K562 (cell line): ENCODE results near the gene STON2. TPM values are rescaled to one million over a fixed set of nuclear protein-coding genes. Genes with fewer than 3 reads are reported as not detected.

Experiments used
- ATAC-seq: fragments of 200-7000 bp; cut with Tn5 transposase; 3 replicates; pipeline ENCODE4 v1.9.1; 2020; ENCODE audit warnings: moderate library complexity
- BruUV-seq: library from RNA; stranded (reverse); fragments of 400-500 nt; replicated peaks from 2 replicates; lab custom pipeline; 2021; lab: Mats Ljungman, UMichigan
- CTCF ChIA-PET: fragments of 300-600 bp; formaldehyde crosslinking; extraction: SDS; loops from one replicate; lab custom pipeline; 2021; ENCODE audit warnings: low intra/inter-chr PET ratio; lab: Yijun Ruan, JAX
- POLR2A ChIA-PET: fragments of 300-600, 350-650 bp; sonication (Branson Sonifier 250); formaldehyde crosslinking; extraction: SDS; loops from one replicate; lab custom pipeline; 2021; ENCODE audit warnings: antibody characterized with exemption, inconsistent platforms; lab: Yijun Ruan, JAX
- DNase-seq, 4 experiments: peaks; one replicate each; pipeline versions ENCODE4 v3.0.0 to v3.0.0-alpha.2; 2011 to 2018; ENCODE audit warnings: low spot score in 3 of 4, mixed read lengths in 3 of 4; ENCODE audit errors: extremely low read depth in 1 of 4
- FAIRE-seq: peaks from 2 replicates; lab custom pipeline; 2011; peaks lifted over from hg19 to GRCh38; lab: Jason Lieb, UNC
- H2AFZ ChIP-seq: 2 replicates; pipeline ENCODE4 v1.6.0; 2011; ENCODE audit warnings: low read depth, low read length, control low read depth, inconsistent platforms
- H3K27ac ChIP-seq: fragments of 200-600 bp; 3 replicates; pipeline ENCODE4 v1.8.0; 2011; ENCODE audit warnings: low read depth, mild to moderate bottlenecking, control low read depth, inconsistent platforms, low read length, moderate library complexity, mixed read lengths; ENCODE audit errors: extremely low read depth
- H3K27me3 ChIP-seq, 2 experiments: fragments of 300-600 bp in 1 of 2; 2 replicates in 1 of 2; 3 replicates in 1 of 2; pipeline versions ENCODE4 v1.6.0 to v1.8.0; 2011; ENCODE audit warnings: inconsistent platforms in 2 of 2, low read length in 2 of 2, mild to moderate bottlenecking in 1 of 2, mixed read lengths in 1 of 2, moderate library complexity in 1 of 2; ENCODE audit not compliant: control insufficient read depth in 2 of 2, insufficient read depth in 2 of 2
- H3K36me3 ChIP-seq: fragments of 300-600 bp; 3 replicates; pipeline ENCODE4 v1.8.0; 2011; ENCODE audit warnings: mild to moderate bottlenecking, low read length, inconsistent platforms; ENCODE audit not compliant: control insufficient read depth, insufficient read depth
- H3K4me1 ChIP-seq, 2 experiments: fragments of 200-600 bp in 1 of 2; replicated peaks in 1 of 2; 2 replicates in 1 of 2; 3 replicates in 1 of 2; pipeline versions ENCODE4 v1.5.1 to v1.8.0; 2011; ENCODE audit warnings: inconsistent platforms in 2 of 2, low read length in 2 of 2, mild to moderate bottlenecking in 1 of 2, mixed read lengths in 1 of 2, moderate library complexity in 1 of 2; ENCODE audit not compliant: control insufficient read depth in 2 of 2, insufficient read depth in 2 of 2
- H3K4me2 ChIP-seq: 2 replicates; pipeline ENCODE4 v1.6.1; 2011; ENCODE audit warnings: low read length, control low read depth, inconsistent platforms, mixed read lengths; ENCODE audit not compliant: insufficient read depth
- H3K4me3 ChIP-seq: fragments of 200-600 bp; sonication (generic), shearing (Covaris generic); 2 replicates; pipeline ENCODE4 v1.5.1; 2016; ENCODE audit warnings: control low read depth, inconsistent platforms
- H3K79me2 ChIP-seq: fragments of 200-600 bp; 3 replicates; pipeline ENCODE4 v1.8.0; 2011; ENCODE audit warnings: low read length, inconsistent platforms; ENCODE audit not compliant: control insufficient read depth, insufficient read depth
- H3K9ac ChIP-seq, 2 experiments: 2 replicates each; pipeline versions ENCODE4 v1.6.0 to v1.6.1; 2011; ENCODE audit warnings: low read depth in 2 of 2, low read length in 2 of 2, control low read depth in 1 of 2, inconsistent platforms in 1 of 2, mild to moderate bottlenecking in 1 of 2, mixed read lengths in 1 of 2; ENCODE audit not compliant: insufficient read depth in 1 of 2
- H3K9me1 ChIP-seq: one replicate; pipeline ENCODE4 v1.6.0; 2011; ENCODE audit warnings: inconsistent platforms, mild to moderate bottlenecking, low read length, moderate library complexity; ENCODE audit not compliant: control insufficient read depth, insufficient read depth
- H3K9me3 ChIP-seq: replicated peaks from 2 replicates; pipeline ENCODE4 v1.5.1; 2011; ENCODE audit warnings: low read depth, low read length, inconsistent platforms; ENCODE audit not compliant: control insufficient read depth, insufficient read depth
- H4K20me1 ChIP-seq: replicated peaks from 2 replicates; pipeline ENCODE4 v1.6.1; 2011; ENCODE audit warnings: low read length, inconsistent platforms, mixed read lengths; ENCODE audit not compliant: control insufficient read depth, insufficient read depth
- BACH1 ChIP-seq: fragments of 200-800 bp; sonication (Bioruptor generic); IDR thresholded peaks from 2 replicates; pipeline ENCODE4 v1.6.1; 2016; ENCODE audit warnings: missing genetic modification characterization, missing compliant biosample characterization
- GATAD2A ChIP-seq: fragments of 450-650 bp; IDR thresholded peaks from 2 replicates; pipeline ENCODE4 v1.6.1; 2017
- MXI1 ChIP-seq: IDR thresholded peaks from 2 replicates; pipeline ENCODE4 v1.6.1; 2011; ENCODE audit warnings: low read depth, mild to moderate bottlenecking, improper control_type of control experiment, low read length
- NCOR1 ChIP-seq: fragments of 450-650 bp; IDR thresholded peaks from 2 replicates; pipeline ENCODE4 v1.6.1; 2016; ENCODE audit warnings: mild to moderate bottlenecking, moderate library complexity
- PCBP1 ChIP-seq: fragments of 200-400 bp; formaldehyde crosslinking; IDR thresholded peaks from 2 replicates; pipeline ENCODE4 v1.6.1; 2018; ENCODE audit warnings: mild to moderate bottlenecking, low read depth, low read length; ENCODE audit not compliant: poor library complexity, severe bottlenecking
- PCBP2 ChIP-seq: fragments of 200-400 bp; formaldehyde crosslinking; IDR thresholded peaks from 2 replicates; pipeline ENCODE4 v1.6.1; 2018; ENCODE audit warnings: low read length, low read depth, mild to moderate bottlenecking, moderate library complexity; ENCODE audit not compliant: poor library complexity, severe bottlenecking
- RBM17 ChIP-seq: fragments of 200-400 bp; formaldehyde crosslinking; IDR thresholded peaks from 2 replicates; pipeline ENCODE4 v1.6.1; 2017; ENCODE audit warnings: low read depth, mild to moderate bottlenecking, low read length, borderline replicate concordance
- TFAM ChIP-seq: fragments of 250-450 bp; sonication (Bioruptor Pico); conservative IDR thresholded peaks from 2 replicates; pipeline ENCODE4 v1.5.0; 2021; ENCODE audit warnings: mild to moderate bottlenecking, moderate library complexity
- ZNF780A ChIP-seq: fragments of 250-450 bp; sonication (Bioruptor Pico); IDR thresholded peaks from 2 replicates; pipeline ENCODE4 v1.5.0; 2021; ENCODE audit warnings: mild to moderate bottlenecking
- WGBS: fragments of 100-300 bp; shearing (Covaris generic); methylation state at CpG from one replicate; pipeline ENCODE4 v1.1.6; 2016; ENCODE audit warnings: low coverage, mixed read lengths; ENCODE audit not compliant: insufficient coverage; ENCODE audit errors: missing lambda C conversion rate; 5-methylcytosine and 5-hydroxymethylcytosine counted together
- in situ Hi-C: fragments of 300-500 bp; cut with MboI; formaldehyde crosslinking; loops from 4 replicates; pipeline ENCODE4 v1.15.0; 2018; ENCODE audit warnings: inconsistent platforms, mixed read lengths
- intact Hi-C: fragments of 100-400 bp; cut with micrococcal nuclease; formaldehyde crosslinking; loops from 2 replicates; pipeline ENCODE4 v1.14.2; 2022
- polyA plus RNA-seq, 8 experiments: library from polyadenylated mRNA; depleted of rRNA in 4 of 8; stranded (reverse) in 5 of 8; unstranded in 3 of 8; fragments of >200 nt; fragmentation: Nextera tagmentation in 2 of 8; fragmentation: Illumina TruSeq in 1 of 8; extraction: Ambion mirVana in 2 of 8; extraction: Trizol in 1 of 8; gene quantifications; 2 replicates each; pipeline versions ENCODE4 v1.2.1 to v1.2.3, GENCODE V29; 2011 to 2014; ENCODE audit warnings: inconsistent platforms in 1 of 8, missing spikeins in 1 of 8
- total RNA-seq, 7 experiments: library from RNA; depleted of rRNA in 6 of 7; stranded (reverse); fragments of >200 nt in 6 of 7; fragmentation: Illumina TruSeq in 2 of 7; extraction: Trizol in 2 of 7; gene quantifications; 2 replicates each; pipeline versions ENCODE4 v1.2.1 to v1.2.3, GENCODE V29; 2011 to 2021; ENCODE audit warnings: low replicate concordance in 1 of 7
- TF ChIP-seq, protein P1 (sequence below): fragments of 450-650 bp; formaldehyde crosslinking; IDR thresholded peaks from 2 replicates; pipeline ENCODE4 v1.4.0; 2022; ENCODE audit warnings: missing genetic modification characterization

STON2 gene
- total and polyA plus RNA-seq, 9 of the 15 experiments (the other 6 are each of a cell fraction or from before 2014, with no cell fraction given), result 7.8 to 99.3 (median 53.5) TPM

DNA sequence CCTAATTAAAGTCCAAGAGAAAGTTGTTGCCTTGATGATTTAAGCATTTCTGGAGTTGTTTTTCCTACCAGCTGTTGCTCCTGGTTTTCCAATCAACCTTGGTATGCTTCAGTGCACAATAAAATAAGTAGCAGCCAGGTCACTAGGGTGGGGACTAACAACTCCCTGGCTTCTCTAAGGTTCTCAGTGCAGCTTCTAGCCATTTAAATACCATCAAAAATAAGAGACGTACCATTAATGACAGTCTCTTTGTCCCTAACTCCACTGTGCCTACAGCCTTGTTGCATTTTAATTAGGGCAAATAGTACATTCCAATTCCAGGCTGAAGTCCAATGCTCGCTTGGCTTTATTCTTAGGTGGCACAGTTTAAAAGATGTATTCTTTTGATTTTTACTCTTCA, 11.8 kb downstream of the STON2 start:
- intact Hi-C loops, result no loop called here
- in situ Hi-C loops, result no loop called here
- Histone ChIP-seq H3K9me3 (no peaks in the 10 kb centered on the region), H3K9me1 (no peaks in the 10 kb centered on the region), H3K4me1 (no peaks in the 10 kb centered on the region), H3K4me2 (no peak overlapping the region), H3K4me3 (no peak overlapping the region), H3K79me2 (no peaks in the 10 kb centered on the region; the same call in 2 of the 3 replicates), H2AFZ (no peak overlapping the region), H4K20me1 (no peaks in the 10 kb centered on the region), H3K27ac (no peak overlapping the region), H3K9ac (no peak overlapping the region), H3K27me3 (no peaks in the 10 kb centered on the region), H3K36me3 (peaks cover 75% of the 10 kb centered on the region)
- no TSS peak for BruUV-seq
- ChIA-PET CTCF (no interaction called here), POLR2A (no interaction called here)
- DNase-seq (no peak), FAIRE-seq (no peak), ATAC-seq (no peak)
- TF ChIP-seq, protein P1, sequence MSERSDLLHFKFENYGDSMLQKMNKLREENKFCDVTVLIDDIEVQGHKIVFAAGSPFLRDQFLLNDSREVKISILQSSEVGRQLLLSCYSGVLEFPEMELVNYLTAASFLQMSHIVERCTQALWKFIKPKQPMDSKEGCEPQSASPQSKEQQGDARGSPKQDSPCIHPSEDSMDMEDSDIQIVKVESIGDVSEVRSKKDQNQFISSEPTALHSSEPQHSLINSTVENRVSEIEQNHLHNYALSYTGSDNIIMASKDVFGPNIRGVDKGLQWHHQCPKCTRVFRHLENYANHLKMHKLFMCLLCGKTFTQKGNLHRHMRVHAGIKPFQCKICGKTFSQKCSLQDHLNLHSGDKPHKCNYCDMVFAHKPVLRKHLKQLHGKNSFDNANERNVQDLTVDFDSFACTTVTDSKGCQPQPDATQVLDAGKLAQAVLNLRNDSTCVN (CRISPR knock-in tag), result no peak
- no peak for TF ChIP-seq ZNF780A (CRISPR knock-in tag)
- TF ChIP-seq NCOR1, result no peak
- TF ChIP-seq PCBP1, result no peak
- TF ChIP-seq TFAM (CRISPR knock-in tag), result no peak
- no peak for TF ChIP-seq BACH1 (tag)
- TF ChIP-seq MXI1, result no peak
- TF ChIP-seq PCBP2, result no peak
- TF ChIP-seq RBM17, result no peak
- no peak for TF ChIP-seq GATAD2A
- WGBS, result 100% methylated on average over 2 of the region's 2 CpGs
